ENCODE data around the gene SLC6A13.
A peak's percentile ranks its signal among the peaks of the same experiment; 100 is the strongest.
"Not testable (repeated sequence)": the region's sequence is repeated elsewhere in the genome, so short reads cannot be mapped to it uniquely, and the experiment has no call there.

The SLC6A13 gene

GRCh38 chr12:195951-196350 is 66.7 kb downstream of the SLC6A13 start:
- DNase-seq = no peak

DNA sequence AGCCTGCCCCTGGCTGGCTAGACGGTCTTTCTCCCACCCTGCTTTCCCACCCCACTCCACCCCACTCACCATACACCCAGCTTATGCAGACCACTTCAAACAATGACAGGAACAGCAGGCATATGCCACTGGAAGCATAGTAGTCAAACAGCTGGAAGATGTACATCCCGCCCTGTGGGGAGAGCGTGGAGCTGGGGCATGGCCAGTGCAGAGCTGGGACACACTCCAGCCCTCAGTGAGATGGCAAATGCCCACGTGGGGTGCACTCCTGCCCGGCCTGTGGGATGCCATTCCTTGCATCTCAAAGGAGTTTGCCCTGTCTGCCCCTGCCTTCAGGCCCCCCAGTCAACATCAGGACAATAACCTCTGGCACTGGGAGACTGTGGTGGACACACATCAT is 67.5 kb downstream of the SLC6A13 start:
- DNase-seq = no peak

GRCh38 chr12:194276-194675 is 68.4 kb downstream of the SLC6A13 start:
- DNase-seq = no peak

GRCh38 chr12:193261-193660 is 69.4 kb downstream of the SLC6A13 start:
- DNase-seq = no peak

- no peak for DNase-seq
Observed at GRCh38 chr12:191541-191940, 71.1 kb downstream of the SLC6A13 start.

DNA sequence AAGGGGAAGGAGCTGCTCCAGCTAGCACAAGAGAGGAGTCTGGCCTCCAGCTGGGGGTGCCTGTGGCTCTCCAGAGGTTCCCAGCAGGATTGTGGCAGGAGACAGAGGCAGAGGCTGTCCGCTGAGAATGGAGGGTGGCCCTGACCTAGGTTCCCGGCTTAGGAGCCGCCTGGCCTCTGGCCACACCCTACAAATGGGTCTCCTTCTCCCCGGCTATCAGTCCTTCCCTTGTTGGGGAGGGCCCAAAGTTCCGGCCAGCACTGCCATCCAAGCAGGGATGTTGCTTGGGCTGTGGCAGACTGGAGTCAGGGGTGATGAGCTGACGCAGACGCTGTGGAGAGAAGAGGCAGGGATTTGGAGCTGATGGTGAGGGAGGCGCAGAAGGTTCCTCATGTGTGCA is 71.8 kb downstream of the SLC6A13 start:
- DNase-seq = no peak

DNA sequence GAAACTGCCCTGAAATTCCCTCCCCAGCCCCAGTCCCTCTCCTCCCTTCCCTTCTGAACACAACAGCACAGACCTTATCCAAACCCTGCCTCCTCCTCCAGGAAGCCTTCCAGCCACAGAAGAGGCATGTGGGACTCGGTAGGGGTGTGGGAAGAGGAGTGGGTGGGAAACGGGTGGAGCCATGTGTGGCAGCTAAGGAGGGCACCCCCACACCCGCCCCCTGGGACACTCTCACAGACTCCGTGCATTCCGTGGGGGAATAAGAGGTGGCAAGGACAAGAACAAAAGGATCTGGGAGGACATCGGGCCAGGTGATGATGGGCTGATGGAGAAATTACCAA is 73.0 kb downstream of the SLC6A13 start:
- DNase-seq = no peak

DNA sequence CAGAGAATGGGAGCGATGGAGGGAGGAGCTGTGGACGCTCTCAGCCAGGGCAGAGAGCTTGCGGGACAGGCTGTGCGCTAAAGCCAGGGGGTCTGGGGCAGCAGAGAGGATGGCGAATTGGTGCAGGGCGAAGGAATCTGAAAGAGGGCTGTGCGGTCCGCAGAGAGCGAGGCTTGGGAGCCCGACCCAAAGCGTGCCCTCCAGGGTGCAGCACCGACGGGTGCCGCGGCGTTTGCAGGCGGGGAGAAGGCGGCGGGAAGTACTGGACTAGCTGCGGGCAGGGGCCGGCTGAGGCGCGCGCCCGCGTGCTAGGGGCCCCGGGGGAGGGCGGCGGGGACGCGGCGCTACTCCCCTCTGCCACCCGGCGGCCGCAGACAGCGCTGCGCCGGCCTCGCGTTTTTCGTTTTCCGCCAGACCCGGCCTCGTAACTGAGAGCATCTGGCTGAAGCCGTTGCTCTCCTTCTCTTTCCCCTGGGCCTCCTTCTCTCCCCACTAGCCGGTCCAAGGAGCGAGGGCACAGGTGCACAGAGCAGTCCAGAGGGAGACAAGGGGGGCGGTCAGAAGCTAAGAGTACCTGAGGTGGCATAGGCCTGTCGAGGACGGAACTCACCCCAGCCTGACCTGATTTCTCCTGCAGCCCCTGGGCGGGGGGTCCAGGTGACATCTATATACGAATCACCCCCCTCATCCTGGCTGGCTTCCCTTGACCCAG is 73.6 kb downstream of the SLC6A13 start:
- DNase-seq = peak; percentile 85

DNA sequence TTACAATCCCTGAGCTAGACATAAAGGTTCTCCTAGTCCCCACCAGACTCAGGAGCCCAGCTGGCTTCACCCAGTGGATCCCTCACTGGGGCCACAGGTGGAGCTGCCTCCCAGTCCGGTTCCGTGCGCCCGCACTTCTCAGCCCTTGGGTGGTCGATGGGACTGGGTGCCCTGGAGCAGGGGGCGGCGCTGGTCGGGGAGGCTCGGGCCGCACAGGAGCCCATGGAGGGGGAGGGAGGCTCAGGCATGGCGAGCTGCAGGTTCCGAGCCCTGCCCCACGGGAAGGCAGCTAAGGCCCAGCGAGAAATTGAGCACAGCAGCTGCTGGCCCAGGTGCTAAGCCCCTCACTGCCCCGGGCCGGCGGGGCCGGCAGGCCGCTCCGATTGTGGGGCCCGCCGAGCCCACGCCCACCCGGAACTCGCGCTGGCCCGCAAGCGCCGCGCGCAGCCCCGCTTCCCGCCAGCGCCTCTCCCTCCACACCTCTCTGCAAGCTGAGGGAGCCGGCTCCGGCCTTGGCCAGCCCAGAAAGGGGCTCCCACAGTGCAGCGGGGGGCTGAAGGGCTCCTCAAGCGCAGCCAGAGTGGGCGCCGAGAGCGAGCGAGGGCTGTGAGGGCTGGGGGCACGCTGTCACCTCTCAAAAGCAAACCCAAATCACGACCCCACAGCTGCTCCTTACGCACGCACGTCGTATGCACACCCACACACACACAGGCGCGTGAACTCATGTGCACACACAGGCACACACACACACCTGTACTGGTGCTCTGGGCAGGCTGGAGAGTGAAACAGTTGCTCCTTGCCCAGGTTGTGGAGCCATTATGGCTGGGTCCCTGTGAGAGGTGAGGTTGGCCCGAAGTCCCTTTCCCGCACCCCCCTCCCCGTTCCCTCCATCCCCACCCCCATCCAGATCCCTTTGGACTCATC is 74.4 kb downstream of the SLC6A13 start:
- DNase-seq = not testable (repeated sequence)

- no peak for DNase-seq
Observed at GRCh38 chr12:186006-186625, 76.5 kb downstream of the SLC6A13 start.

DNA sequence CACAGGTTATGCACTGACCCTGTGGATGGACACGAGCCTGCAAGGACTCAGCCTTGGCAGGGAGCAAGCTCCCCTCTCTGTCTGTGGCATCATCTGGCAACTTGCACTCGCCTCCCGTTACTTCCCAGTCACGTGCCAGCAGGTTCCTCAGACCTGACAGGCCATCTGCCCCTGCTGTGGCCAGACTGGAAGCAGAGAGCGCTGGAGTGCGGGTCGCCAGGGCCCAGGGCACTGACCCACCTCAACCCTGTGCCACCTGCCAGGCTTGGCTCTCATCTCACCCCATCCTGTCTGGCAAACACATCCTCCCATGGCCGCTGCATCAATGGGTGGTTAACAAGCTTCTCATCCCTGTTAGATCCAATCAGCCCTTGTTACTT is 77.1 kb downstream of the SLC6A13 start:
- DNase-seq = no peak

GRCh38 chr12:184811-185575 is 77.6 kb downstream of the SLC6A13 start:
- DNase-seq = no peak

- no peak for DNase-seq
Observed at GRCh38 chr12:182381-182892, 80.2 kb downstream of the SLC6A13 start.

DNA sequence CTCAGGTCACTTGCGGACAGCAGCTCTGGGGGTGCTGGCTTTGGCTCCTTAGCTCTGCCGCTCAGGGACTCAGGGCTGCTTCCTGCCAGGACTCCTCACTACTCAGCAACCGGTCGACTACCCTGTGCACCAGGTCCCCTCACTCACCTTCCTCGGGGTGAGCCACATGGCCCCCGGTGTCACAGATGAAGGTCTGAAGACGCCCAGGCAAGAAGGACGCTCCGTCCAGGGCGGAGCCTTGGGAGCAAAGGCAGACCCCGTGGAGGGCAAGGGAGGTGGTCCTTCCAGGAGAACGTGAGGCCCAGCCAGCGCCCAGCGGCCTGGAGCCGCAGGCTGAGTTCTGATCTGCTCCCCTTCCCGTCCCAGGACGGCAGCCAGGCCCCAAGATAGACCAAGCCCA is 80.7 kb downstream of the SLC6A13 start:
- no peak for DNase-seq

- DNase-seq = no peak
Observed at GRCh38 chr12:180445-180844, 82.2 kb downstream of the SLC6A13 start.

DNA sequence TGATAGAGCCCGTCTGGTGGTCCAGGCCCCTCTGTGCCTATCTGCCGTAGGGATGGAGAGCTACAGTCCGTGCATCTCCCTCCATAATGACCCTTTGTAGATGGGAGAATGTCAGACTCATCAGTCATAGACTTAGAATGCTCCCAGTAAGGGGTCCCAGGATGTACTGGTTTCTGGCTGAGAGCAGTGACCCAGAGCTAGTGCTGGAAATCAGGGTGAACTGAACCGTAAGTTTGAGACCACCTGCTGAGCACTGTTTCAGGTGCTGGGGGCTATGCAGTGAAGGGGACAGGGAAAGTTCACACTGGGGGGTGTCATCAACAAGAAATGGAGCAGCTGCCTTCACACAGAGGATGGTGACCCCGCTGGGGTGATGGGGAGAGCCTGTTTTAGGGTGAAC is 82.8 kb downstream of the SLC6A13 start:
- no peak for DNase-seq

- DNase-seq = no peak
Observed at GRCh38 chr12:179131-179884, 83.3 kb downstream of the SLC6A13 start.

DNA sequence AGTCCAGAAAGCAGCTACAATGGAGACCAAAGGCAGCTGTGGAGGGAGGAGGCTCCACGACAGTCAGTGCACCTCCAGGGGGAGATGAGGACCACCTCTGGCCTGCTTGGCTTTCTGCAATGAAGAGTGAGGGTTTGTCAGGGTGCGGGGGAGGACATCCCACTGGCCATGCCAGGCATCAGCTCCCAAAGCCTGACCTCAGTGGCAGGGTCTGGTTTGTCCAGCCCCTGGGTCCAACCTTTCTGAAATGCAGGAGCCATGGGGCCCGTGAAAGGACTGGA is 83.9 kb downstream of the SLC6A13 start:
- no peak for DNase-seq

DNA sequence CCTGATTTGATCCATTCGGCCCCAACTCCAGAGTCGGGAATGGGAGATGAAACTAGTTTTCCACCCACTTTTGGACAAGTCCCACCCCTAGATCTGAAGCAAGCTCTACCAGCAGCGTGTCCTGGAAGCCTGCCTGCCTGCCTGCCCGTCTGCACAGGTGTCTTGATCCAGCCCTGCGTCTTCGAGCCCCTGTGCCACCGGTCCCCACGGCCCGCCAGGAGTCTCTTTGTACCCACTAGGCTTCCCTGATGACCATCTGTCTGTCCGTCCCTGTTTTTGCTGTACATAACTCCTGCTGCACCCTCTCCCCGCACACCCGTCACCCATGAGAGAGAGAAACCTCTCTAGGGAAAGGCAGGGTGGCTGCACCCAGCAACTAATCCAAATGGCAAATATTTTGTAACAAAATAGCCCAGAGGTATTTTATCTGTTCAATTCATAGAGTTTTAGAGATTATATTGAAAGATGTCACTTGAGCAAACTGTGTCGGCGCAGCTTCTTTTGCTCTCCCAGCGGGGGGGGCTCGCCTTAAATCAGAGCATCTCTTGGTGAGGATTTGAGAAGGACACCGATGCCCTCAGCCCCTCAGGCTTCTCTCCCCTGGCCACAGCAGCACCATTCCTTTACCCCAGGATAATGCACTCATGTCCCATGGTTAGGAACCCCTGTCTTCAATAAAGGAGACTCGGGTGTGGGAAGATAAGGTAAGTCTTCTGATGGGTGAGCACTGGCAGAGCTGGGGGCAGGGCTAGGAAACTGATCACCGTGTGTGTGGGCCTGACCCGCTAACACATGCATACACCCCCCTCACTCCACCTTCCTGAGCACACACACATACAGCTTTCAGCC is 84.4 kb downstream of the SLC6A13 start:
- no peak for DNase-seq

GRCh38 chr12:177336-177979 is 85.2 kb downstream of the SLC6A13 start:
- DNase-seq = no peak
